ENCODE measurements around the gene SPEM1.
A peak's percentile ranks its signal among the peaks of the same experiment; 100 is the strongest.

Gene SPEM1

DNA sequence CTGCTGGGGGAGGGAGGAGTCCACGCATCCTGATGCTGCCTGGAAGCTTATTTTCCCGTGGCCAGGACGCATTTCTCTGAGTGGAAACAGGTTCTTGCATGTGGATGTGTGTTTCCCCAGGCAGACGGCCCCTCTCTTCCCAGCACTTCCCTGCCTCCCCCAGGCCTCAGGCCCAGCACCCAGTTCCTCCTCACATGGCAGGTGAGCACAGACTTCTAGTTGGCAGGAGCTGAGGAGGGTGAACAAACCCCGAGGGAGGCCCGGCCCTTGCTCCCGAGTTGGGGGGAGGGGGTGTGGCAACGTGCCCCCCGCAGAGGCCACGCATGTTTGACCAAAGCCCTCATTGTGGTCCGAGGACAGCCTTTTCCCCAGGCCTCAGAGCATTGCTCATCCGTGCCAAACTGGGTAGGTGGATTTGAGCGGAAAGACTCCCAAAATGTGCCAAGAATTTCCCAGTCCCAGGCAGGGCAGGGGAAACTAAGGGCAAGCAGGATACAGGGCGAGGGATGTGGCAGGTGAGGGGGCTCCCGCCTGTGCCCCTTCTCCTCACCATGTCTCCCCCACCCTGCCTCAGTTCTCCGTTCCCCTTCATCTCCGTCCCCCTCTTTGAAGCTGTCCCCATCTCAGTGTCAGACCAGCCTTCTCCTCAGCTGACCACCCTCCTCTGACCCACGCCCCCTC lies 1.5 kb upstream of the SPEM1 start:
- no peak for DNase-seq (ENCODE audit: low spot score)

DNA sequence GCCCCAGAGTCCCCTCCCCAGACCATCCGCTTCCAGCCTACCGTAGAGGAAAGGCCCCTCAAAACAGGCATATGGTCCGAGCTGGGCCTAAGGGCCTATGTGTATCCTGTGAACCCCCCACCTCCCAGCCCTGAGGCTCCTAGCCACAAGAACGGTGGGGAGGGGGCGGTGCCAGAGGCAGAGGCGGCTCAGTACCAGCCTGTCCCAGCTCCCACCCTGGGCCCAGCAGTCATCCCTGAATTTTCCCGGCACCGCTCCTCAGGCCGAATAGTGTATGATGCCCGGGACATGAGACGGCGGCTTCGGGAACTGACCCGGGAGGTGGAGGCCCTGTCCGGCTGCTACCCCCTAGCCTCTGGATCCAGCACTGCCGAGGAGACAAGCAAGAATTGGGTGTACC lies 1.1 kb downstream of the SPEM1 start:
- DNase-seq (ENCODE audit: low spot score): no peak

DNA sequence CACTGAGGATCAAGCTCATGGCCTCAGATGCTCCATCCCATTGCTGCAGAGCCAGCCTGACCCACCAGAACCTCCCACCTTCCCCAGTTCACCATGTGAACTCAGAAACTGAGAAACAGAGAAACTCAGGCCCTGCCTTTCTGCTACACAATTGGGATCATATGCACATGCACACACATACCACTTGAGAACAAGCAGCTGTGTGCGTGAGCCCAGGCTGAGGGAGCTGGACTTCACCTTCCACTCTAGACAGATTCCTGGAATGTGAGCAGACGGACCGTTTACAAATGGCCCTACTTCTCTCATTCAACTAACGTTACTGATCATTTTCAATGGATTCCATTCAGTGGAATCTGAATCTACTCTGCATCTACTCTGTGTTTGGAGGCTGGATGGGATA lies 3.6 kb downstream of the SPEM1 start:
- DNase-seq (ENCODE audit: low spot score): no peak

DNA sequence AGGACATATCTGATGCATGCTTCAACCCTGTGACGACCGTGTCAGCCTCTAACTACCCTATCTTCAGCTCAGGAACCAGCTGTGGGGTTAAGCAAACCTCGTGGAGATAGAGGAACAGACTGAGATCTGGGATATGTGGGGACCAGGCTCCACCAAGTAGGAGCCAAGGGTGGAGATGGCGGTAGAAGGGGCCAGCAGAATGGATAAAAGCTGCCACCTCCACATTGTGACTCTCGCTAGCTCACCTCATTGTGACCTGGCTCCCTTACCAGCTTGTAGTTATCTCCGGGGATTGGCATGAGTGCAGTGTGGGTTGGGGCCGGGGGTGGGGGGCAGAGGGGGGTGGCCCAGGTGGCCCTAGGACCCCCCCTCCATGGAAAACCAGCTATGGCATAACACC lies 5.2 kb downstream of the SPEM1 start, which contains the start of gene SPEM2:
Gene SPEM2 (plus strand): TSS at position 301 of the 400 bp plus-strand sequence. CDS start 73 bp downstream, at position 374.
- DNase-seq (ENCODE audit: low spot score): no peak

DNA sequence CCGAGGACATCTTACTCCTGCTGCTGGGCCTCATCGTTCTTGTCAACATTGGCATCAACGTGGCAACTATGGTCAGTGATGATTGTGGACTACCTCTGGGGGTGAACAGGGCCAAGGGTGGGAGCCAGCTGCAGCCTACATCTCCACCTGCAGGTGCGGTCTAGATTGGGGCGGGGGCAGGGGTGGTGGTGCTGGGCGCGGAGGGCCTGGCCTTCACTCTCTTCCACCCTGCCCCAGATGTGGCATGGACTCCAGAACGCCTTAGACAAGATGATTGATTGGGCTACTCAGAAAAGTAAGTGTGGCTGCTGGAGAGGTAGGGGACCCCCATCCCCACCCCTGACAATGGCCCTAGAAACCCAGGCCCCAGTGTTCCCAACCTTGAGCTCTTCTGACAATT lies 5.6 kb downstream of the SPEM1 start:
- no peak for DNase-seq (ENCODE audit: low spot score)

DNA sequence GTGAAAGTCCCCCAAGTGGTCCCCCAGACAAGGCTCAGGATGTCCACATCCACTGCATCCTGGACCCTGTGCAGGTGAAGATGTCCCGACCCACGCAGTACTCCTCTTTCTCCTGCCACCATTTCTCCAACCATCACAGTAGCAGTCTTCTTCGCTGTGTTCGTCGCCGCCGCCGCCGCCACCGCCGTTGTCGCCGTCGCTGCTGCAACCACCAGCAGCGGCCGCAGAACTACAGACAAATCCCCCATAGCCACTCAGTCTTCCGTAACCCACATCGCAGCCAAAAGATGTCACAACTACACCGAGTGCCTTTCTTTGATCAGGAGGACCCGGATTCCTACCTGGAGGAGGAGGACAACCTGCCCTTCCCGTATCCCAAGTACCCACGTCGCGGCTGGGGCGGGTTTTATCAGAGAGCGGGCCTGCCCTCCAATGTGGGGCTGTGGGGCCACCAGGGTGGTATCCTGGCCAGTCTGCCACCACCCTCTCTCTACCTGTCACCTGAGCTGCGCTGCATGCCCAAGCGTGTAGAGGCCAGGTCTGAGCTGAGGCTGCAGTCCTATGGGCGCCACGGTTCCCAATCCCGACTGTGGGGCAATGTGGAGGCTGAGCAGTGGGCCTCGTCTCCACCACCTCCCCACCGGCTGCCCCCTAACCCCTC lies 6.2 kb downstream of the SPEM1 start:
- no peak for DNase-seq (ENCODE audit: low spot score)

DNA sequence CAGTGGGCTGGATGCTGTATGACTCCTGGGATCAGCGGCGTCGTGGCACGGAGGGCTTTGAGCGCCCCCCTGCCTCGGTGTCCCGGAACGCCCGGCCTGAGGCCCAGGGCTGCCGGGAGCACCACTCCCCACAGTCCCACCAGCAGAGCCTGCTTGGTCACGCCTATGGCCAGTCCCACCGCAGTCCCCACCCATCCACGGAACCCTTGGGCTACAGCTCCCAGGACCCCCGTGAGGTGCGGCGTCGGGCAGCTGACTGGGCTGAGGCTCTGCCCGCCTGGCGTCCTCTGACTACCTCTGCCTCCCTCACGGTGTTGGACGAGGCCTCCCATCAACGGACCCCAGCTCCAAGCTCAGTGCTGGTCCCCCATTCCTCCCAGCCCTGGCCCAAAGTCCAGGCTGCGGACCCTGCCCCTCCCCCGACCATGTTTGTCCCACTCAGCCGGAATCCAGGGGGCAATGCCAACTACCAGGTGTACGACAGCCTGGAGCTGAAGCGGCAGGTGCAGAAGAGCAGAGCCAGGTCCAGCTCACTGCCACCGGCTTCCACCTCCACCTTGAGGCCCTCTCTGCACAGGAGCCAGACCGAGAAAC lies 6.9 kb downstream of the SPEM1 start:
- no peak for DNase-seq (ENCODE audit: low spot score)

DNA sequence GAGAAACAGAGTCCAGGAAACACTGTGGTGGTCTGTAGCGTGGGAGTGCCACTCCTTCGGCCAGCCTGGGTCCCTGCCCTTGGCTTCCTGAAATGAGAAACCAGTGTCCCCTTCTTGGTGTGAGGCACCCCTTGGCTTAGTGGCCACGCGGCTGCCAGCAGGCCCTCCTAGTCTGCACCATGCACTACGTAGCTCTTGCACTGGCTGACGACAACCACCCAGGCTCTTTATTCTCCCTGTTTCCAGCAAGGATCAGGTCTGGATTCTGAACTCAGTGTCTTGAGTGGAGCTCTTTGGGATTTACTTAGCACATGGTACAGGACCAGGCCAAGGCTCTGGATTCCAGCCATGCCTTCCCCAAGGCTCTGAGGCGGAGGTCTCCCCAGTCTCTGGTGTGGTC lies 7.4 kb downstream of the SPEM1 start:
- DNase-seq (ENCODE audit: low spot score): no peak

DNA sequence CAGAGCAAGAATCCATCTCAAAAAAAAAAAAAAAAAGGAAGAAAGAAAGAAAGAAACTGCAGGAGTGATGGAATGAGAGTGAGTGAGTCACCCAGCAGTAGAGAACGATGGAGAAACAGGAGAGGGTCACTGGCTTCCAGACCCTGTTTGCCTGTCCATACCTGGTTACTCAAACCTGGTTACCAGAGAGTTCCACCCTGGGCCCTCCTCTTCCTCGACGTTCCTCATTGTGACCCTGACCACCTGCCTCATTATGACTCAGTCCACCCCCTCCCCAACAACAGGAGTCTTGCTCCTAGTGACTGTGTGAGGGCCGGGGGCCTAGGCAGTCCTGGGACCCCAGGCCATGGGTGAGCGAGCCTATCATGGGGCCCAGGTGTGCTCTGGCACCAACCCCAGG lies 8.4 kb downstream of the SPEM1 start, which contains the start of gene SPEM3:
Gene SPEM3 (plus strand): TSS at position 301 of the 400 bp plus-strand sequence. CDS start 46 bp downstream, at position 347.
- DNase-seq (ENCODE audit: low spot score): no peak

DNA sequence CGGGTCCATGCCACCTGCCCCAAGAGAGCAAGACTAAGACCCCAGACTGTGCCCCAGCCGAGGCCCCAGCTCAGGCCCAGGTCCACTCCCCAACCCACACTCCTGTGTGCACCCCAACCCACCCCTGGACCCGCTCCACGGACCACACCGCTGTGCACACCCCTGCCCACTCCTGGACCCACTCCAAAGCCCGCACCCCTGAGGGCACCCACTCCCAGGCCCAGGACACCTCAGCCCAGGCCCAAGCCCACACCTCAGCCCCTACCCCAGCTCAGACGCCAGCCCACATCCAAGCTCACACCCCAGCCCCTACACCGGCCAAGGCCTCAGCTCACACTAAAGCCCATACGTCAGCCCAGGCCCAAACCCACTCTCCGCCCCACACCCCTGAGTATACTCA lies 9.6 kb downstream of the SPEM1 start:
- no peak for DNase-seq (ENCODE audit: low spot score)

DNA sequence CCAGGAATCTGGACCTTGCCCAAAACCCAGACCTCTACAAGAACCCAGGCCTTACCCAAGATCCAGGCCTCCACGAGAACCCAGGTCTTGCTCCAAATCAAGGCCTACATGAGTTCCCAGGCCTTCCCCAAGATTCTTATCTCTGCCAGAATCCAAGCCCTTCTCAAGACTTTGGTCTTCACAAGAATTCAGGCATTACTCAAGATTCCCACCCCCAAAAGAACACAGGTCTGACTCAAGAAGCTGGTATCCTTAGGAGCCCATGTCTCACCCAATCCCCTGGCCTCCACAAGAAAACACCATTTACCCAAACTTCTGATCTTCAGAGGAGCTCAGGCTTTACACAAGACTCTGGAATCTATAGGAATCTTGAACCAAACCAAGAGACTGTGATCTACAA lies 11.1 kb downstream of the SPEM1 start:
- DNase-seq (ENCODE audit: low spot score): no peak

DNA sequence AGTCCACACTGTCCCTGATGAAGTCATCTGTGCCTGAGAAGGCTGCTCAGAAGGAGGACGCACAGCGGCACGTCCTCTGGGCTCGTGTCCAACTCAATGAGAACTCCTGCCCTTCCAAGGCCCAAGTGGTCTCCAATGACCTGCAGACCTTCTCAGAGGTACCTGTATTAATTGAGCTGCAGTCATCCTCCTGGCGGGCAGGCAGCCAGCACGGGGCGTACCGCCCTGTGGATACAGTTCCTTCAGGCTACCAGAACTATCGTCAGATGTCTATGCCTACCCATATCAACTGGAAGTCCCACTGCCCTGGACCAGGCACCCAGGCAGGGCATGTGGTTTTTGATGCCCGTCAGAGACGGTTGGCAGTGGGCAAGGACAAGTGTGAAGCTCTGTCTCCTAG lies 12.2 kb downstream of the SPEM1 start:
- DNase-seq (ENCODE audit: low spot score): no peak

DNA sequence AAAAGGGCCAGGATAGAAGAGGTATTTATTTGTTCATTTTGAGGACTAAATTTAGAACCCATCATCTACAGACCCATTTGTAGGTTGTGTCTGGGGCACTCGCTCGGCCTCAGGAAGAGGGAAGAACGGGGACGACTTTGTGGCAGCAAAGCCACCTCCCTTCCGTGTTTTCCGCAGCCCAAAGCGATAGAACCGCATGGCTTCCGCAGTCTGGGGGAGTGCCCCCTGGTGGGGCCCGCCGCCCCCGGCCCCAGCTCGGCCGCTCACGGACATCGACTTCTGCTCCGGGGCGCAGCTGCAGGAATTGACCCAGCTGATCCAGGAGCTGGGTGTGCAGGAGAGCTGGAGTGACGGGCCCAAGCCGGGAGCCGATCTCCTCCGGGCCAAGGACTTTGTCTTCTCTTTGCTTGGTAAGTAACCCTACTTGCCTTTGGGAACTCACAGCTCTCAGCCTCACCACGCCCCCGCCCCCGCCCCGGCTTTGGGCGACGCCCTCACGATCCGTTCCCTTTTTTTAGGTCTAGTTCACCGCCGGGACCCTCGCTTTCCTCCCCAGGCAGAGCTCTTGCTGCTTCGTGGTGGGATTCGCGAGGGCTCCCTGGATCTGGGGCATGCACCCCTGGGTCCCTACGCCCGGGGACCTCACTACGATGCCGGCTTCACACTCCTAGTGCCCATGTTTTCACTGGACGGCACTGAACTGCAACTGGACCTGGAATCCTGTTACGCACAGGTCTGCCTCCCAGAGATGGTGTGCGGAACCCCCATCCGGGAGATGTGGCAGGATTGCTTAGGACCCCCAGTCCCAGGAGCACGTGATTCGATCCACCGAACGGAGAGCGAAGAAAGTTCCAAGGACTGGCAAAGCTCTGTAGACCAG lies 15.8 kb downstream of the SPEM1 start:
- no peak for DNase-seq (ENCODE audit: low spot score)

DNA sequence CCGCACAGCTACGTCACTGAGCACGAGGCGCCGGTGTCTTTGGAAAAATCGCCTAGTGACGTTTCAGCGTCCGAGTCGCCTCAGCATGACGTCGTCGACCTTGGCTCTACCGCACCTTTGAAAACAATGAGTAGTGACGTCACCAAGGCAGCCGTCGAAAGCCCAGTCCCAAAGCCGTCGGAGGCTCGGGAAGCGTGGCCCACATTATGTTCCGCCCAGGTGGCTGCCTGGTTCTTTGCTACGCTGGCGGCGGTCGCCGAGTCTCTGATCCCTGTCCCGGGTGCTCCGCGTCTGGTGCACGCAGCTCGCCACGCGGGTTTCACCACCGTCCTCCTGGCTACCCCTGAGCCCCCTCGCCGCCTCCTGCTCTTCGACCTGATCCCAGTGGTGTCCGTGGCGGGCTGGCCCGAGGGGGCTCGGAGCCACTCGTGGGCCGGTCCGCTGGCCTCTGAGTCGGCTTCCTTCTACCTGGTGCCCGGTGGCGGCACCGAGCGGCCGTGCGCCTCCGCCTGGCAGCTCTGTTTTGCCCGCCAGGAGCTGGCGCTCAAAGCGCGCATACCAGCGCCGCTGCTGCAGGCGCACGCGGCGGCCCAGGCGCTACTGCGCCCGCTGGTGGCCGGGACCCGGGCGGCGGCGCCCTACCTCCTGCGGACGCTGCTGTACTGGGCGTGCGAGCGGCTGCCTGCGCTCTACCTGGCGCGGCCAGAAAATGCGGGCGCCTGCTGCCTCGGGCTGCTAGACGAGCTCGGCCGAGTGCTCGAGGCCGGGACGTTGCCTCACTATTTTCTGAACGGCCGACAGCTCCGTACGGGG lies 16.6 kb downstream of the SPEM1 start:
- DNase-seq (ENCODE audit: low spot score): peak; percentile 76

DNA sequence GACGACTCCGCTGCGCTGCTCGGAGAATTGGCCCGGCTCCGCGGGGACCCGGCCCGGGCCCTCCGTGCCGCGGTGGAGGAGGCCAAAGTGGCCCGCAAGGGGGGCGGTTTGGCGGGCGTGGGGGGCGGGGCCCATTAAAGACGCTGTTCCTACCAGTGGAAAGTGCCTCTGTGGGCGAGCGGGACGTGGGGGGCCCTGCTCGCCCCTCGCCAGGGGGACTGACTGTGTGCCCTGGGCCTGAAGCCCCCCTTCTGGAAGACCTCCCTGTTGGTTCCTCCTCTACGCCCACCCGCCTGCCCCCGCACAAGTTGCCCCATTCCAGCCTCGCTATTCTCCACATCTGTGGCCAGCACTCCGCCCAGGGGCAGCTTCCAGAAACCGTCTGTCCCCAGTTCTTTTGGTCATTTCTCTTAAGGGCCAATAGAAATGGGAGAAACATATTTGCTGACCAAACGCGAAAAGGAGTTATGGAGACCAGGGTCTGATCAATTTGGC lies 17.3 kb downstream of the SPEM1 start:
- DNase-seq (ENCODE audit: low spot score): no peak

DNA sequence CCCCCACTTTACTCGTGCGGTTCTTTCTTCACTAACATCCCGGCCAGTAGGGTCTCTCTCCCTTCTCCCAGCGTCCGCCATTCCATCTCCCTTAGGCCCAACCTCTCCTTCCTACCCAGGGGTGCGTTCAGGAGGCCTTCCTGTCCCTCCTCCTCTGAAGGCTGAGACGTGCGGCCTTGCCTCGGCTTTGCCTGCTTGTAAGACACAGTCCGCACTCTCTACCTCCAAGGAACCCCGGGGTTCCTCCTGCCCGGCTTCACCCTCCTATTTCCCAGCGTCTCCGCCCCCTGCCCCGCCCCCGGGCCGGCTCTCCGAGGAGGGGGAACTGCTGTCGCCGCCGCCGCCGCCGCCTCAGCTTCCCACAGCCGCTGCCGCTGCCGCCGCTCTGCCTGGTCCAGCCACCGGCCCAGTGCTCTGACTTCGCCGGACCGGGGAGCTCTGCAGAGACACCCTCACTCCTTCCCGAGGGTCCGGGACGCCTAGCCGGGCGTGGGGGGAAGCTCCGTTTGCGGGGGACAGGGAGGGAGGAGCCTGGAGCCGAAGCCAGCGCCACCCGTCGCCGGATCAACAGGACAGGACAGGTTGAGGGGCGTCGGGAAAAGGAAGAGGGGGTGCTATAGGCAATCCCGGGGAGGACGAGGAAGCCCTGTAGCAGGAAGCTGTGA lies 18.0 kb downstream of the SPEM1 start:
- peak; percentile 59 for DNase-seq (ENCODE audit: low spot score)

DNA sequence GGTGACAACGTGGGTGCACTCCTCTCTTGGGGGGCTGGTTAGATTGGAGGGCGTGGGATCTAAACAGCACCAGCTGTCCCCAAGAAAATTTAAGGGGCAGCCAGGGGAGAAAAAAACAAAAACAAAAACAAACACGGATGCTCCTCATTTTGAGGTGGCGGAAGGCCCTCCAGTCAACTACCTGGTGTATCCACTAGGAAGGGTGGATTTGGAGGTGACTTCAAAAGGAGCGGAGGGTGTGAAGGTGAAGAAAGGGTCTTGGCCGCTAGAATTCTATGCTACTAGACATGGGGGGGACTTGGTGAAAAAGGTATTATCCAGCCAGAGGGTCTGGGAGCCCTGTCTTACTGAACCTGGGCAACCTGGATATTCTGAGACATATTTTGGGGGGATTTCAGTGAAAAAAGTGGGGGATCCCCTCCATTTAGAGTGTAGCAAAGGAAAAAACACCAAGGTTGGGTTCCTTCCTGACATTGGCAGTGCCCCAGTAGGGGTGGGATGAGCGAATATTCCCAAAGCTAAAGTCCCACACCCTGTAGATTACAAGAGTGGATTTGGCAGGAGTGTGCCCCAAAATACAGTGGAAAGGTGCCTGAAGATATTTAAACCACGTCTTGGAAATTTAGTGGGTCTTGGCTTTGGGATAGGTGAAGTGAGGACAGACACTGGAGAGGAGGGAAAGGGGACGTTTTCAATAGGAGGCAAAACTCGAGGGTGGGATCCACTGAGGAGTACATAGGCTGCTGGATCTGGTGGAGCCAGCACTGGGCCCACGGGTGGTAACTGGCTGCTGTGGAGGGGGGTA lies 18.7 kb downstream of the SPEM1 start:
- no peak for DNase-seq (ENCODE audit: low spot score)

DNA sequence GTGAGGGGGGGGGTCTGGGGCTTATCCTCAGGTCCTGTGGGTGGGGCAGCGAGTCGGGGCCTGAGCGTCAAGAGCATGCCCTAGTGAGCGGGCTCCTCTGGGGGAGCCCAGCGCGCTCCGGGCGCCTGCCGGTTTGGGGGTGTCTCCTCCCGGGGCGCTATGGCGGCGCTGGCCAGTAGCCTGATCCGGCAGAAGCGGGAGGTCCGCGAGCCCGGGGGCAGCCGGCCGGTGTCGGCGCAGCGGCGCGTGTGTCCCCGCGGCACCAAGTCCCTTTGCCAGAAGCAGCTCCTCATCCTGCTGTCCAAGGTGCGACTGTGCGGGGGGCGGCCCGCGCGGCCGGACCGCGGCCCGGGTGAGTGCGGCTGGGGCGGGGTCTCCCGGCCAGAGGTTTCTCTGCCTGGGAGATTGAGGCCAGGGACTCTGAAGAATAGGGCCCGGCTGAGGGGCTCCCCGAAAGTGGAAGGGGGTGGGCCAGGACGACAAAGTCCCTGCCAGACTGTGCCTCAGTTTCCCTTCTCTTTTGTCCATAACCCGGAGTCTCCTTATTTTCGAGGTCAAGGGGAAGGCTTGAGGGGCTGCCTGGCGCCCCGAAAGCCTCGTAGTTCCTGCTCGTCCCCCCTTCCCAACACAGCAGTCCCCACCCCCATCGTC lies 19.5 kb downstream of the SPEM1 start, which contains the start of gene FGF11:
Gene FGF11 (plus strand): TSS at position 51 of the 651 bp plus-strand sequence. CDS start 109 bp downstream, at position 160.
- DNase-seq (ENCODE audit: low spot score): no peak

Data from globus pallidus (tissue), 1 donor.